ENCODE measurements around the gene GLT8D2.

DNA sequence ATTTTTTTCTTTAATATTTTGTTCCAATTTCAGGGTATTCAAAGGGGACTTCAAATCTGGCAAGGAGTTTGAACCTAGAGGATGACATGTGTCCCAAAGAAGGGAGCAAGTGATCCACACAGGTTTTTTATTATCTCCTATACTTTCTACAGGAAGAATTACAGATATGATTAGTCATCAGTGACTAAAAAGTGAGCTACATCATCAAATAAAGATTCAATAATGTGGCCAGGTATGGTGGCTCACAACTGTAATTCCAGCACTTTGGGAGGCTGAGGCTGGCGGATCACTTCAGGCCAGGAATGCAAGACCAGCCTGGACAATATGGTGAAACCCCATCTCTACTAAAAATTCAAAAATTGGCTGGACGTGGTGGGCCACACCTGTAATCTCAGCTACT, 24.2 kb downstream of the GLT8D2 start:
- TF ChIP-seq, protein P1, sequence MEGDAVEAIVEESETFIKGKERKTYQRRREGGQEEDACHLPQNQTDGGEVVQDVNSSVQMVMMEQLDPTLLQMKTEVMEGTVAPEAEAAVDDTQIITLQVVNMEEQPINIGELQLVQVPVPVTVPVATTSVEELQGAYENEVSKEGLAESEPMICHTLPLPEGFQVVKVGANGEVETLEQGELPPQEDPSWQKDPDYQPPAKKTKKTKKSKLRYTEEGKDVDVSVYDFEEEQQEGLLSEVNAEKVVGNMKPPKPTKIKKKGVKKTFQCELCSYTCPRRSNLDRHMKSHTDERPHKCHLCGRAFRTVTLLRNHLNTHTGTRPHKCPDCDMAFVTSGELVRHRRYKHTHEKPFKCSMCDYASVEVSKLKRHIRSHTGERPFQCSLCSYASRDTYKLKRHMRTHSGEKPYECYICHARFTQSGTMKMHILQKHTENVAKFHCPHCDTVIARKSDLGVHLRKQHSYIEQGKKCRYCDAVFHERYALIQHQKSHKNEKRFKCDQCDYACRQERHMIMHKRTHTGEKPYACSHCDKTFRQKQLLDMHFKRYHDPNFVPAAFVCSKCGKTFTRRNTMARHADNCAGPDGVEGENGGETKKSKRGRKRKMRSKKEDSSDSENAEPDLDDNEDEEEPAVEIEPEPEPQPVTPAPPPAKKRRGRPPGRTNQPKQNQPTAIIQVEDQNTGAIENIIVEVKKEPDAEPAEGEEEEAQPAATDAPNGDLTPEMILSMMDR (CRISPR knock-in tag; IDR thresholded peaks at IDR 0.05) = no peak
- TF ChIP-seq POLR2A (IDR thresholded peaks at IDR 0.05; ENCODE audit: insufficient read depth in 1 of 2, low read depth in 2 of 2, low read length in 2 of 2) (no peak), RARG (CRISPR knock-in tag; IDR thresholded peaks at IDR 0.05; ENCODE audit: low read depth) (no peak), ATF1 (CRISPR knock-in tag; IDR thresholded peaks at IDR 0.05) (no peak), TARDBP (CRISPR knock-in tag; IDR thresholded peaks at IDR 0.05) (no peak), CENPX (CRISPR knock-in tag; IDR thresholded peaks at IDR 0.05) (no peak), SP1 (IDR thresholded peaks at IDR 0.05) (no peak), SP1 (CRISPR knock-in tag; IDR thresholded peaks at IDR 0.05) (no peak), ELF4 (CRISPR knock-in tag; IDR thresholded peaks at IDR 0.05; ENCODE audit: borderline replicate concordance) (no peak), ZKSCAN8 (CRISPR knock-in tag; IDR thresholded peaks at IDR 0.05; ENCODE audit: borderline replicate concordance) (no peak)
- TF ChIP-seq, protein P2, sequence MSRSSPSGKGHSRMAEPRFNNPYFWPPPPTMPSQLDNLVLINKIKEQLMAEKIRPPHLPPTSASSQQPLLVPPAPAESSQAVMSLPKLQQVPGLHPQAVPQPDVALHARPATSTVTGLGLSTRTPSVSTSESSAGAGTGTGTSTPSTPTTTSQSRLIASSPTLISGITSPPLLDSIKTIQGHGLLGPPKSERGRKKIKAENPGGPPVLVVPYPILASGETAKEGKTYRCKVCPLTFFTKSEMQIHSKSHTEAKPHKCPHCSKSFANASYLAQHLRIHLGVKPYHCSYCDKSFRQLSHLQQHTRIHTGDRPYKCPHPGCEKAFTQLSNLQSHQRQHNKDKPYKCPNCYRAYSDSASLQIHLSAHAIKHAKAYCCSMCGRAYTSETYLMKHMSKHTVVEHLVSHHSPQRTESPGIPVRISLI (CRISPR knock-in tag; IDR thresholded peaks at IDR 0.05; ENCODE audit: borderline replicate concordance) = no peak
- TF ChIP-seq, protein P3, sequence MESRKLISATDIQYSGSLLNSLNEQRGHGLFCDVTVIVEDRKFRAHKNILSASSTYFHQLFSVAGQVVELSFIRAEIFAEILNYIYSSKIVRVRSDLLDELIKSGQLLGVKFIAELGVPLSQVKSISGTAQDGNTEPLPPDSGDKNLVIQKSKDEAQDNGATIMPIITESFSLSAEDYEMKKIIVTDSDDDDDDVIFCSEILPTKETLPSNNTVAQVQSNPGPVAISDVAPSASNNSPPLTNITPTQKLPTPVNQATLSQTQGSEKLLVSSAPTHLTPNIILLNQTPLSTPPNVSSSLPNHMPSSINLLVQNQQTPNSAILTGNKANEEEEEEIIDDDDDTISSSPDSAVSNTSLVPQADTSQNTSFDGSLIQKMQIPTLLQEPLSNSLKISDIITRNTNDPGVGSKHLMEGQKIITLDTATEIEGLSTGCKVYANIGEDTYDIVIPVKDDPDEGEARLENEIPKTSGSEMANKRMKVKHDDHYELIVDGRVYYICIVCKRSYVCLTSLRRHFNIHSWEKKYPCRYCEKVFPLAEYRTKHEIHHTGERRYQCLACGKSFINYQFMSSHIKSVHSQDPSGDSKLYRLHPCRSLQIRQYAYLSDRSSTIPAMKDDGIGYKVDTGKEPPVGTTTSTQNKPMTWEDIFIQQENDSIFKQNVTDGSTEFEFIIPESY (CRISPR knock-in tag; IDR thresholded peaks at IDR 0.05) = no peak
